GM10266 (cell line): ENCODE measurements around the gene SCRN1.
A peak's percentile ranks its signal among the peaks of the same experiment; 100 is the strongest.

Experiments used
- DNase-seq: peaks from one replicate; pipeline ENCODE4 v3.0.0; 2012; ENCODE audit errors: extremely low spot score
- CTCF ChIP-seq: IDR thresholded peaks from 2 replicates; pipeline ENCODE4 v1.5.1; 2012; ENCODE audit warnings: mild to moderate bottlenecking, low read depth; ENCODE audit not compliant: control insufficient read depth, insufficient read depth; ENCODE audit errors: missing control alignments

SCRN1 gene

DNA sequence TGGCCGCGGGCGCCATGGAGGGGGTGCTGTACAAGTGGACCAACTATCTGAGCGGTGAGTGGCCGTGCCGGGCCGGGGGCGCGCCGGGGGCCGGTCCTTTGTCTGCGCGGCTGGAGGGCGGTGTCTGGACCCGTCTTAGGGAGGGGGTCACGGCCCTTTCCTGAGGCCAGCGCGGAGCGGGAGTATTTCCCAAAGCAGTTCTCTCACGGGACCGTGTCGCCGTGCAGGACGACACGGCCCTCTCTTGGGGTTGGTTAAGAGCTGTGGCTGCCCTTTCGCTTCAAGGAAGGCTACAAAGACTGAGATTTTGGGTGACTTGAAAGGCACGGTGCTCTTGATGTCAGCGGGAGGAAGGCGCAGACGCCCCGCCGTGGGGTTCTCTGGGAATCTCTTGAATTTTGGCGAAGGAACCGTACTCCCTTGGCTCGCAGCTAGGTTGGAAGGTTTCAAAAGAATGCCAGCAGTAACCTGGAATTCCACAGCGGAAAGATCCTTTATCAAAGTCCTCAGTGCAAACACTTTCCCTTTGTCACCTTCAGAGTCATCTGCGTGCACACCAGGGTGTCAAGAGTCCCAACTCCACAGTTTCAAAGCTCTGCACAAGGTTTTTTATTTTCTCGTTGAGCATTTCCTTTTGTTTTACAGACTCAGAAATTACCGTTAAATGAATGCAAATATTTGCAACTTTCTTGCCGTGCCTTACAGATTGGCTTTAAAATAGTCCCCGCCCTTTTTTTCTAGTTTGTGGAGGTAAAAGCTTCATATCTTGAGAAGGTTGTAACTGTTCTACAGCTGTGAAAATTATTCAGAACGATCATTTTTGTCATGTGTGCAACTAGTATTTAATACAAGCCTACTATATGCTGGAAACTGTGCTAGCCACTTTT is 39.4 kb upstream of the SCRN1 start:
- DNase-seq = peak; percentile 53
- TF ChIP-seq CTCF = no peak

GRCh38 chr7:30028216-30028748 is 38.7 kb upstream of the SCRN1 start, which contains the start of gene PLEKHA8:
Gene PLEKHA8 (plus strand): TSS chr7:30028412. CDS start chr7:30028763, 351 bp downstream.
- DNase-seq = peak; percentile 90
- TF ChIP-seq CTCF = no peak

GRCh38 chr7:30027740-30028215 is 38.2 kb upstream of the SCRN1 start:
- DNase-seq = no peak
- TF ChIP-seq CTCF = no peak

- peak; percentile 61 for DNase-seq
- TF ChIP-seq CTCF = no peak
Measured at GRCh38 chr7:30027065-30027456, 37.5 kb upstream of the SCRN1 start.

DNA sequence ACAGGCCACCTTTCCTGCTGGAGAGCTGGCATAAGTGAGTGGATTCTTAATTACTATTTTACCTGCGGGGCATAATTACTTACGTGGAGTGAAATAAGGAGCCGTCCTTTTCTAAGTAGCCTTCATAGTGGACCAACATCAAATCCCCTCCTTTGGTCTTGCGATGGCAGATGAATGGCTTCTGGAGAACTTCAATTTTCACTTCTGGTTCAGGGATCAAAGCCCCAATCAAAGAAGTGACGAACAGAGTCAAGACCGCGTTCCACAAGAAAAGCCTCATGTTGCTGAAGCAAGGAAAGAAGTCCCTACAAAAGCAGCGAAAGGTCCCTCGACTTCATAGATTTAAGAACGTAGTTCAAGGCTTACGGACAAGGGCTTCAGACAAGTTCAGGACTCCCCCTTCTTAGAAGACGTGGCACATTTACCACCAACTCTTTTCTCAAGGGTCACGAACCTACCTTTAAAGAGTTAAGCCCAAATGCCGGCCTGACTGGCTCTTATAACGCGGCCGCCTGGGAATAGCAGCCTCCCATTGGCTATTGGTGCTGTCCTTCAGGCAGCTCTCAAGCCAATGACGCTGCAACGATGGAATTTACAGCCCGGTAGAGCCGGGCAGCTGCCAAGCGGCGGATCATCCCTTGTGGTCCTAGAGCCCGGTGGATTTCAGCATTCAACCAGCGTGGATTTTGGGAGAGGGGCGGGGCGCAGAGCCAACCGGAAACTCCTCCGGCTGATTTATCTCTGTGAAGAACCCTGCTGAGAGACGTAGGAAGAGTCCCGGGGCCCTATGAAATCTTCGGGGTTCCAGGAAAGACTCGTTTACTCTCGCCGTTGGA is 36.8 kb upstream of the SCRN1 start, which contains the start of gene FKBP14:
FKBP14 (minus strand) TSS at position 474 of the 836 bp plus-strand sequence; CDS start at position 280, 194 bp downstream.
- DNase-seq = peak; percentile 93
- no peak for TF ChIP-seq CTCF

DNA sequence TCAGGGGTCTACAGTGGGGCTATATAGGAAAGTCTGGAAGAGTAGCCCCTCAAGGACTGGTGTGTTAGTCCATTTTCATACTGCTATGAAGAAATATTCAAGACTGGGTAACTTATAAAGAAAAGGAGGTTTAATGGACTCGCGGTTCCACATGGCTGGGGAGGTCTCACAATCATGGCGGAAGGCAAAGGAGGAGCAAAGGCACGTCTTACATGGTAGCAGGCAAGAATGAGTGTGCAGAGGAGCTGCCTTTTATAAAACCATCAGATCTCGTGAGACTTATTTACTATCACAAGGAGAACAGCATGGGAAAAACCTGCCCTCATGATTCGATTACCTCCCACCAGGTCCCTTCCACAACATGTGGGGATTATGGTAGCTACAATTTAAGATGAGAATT is 33.9 kb upstream of the SCRN1 start:
- no peak for TF ChIP-seq CTCF
- DNase-seq = no peak
